ENCODE data around the gene ADGRL3.

The ADGRL3 gene

GRCh38 chr4:61192392-61192791 is 7.7 kb upstream of the ADGRL3 start:
- TF ChIP-seq OSR1 (CRISPR knock-in tag; IDR thresholded peaks at IDR 0.05) (no peak), ZFP30 (CRISPR knock-in tag; IDR thresholded peaks at IDR 0.05) (no peak), ZC3H10 (CRISPR knock-in tag; IDR thresholded peaks at IDR 0.05) (no peak), TOX (CRISPR knock-in tag; IDR thresholded peaks at IDR 0.05; ENCODE audit: borderline replicate concordance) (no peak), CSDC2 (CRISPR knock-in tag; IDR thresholded peaks at IDR 0.05) (no peak), TCF4 (CRISPR knock-in tag; IDR thresholded peaks at IDR 0.05; ENCODE audit: borderline replicate concordance) (no peak), PATZ1 (CRISPR knock-in tag; IDR thresholded peaks at IDR 0.05; ENCODE audit: borderline replicate concordance) (no peak), BACH2 (CRISPR knock-in tag; IDR thresholded peaks at IDR 0.05; ENCODE audit: borderline replicate concordance) (no peak)
- ATAC-seq: no peak

GRCh38 chr4:61193863-61194262 is 6.3 kb upstream of the ADGRL3 start:
- ATAC-seq: no peak
- TF ChIP-seq ZFP30 (CRISPR knock-in tag; IDR thresholded peaks at IDR 0.05) (no peak), ESRRG (CRISPR knock-in tag; IDR thresholded peaks at IDR 0.05) (no peak), ARNTL (CRISPR knock-in tag; IDR thresholded peaks at IDR 0.05; ENCODE audit: borderline replicate concordance, low read depth) (no peak), TSHZ2 (CRISPR knock-in tag; IDR thresholded peaks at IDR 0.05) (no peak), ZNF8 (CRISPR knock-in tag; IDR thresholded peaks at IDR 0.05) (no peak), ZFP3 (CRISPR knock-in tag; IDR thresholded peaks at IDR 0.05) (no peak), ZNF565 (CRISPR knock-in tag; conservative IDR thresholded peaks at IDR 0.05; ENCODE audit: low read depth) (no peak), CSDC2 (CRISPR knock-in tag; IDR thresholded peaks at IDR 0.05) (no peak), GLIS3 (CRISPR knock-in tag; IDR thresholded peaks at IDR 0.05) (no peak), BACH2 (CRISPR knock-in tag; IDR thresholded peaks at IDR 0.05; ENCODE audit: borderline replicate concordance) (no peak), ZNF70 (CRISPR knock-in tag; IDR thresholded peaks at IDR 0.05) (no peak), OSR1 (CRISPR knock-in tag; IDR thresholded peaks at IDR 0.05) (no peak), PPARA (CRISPR knock-in tag; IDR thresholded peaks at IDR 0.05; ENCODE audit: borderline replicate concordance) (no peak), RARB (CRISPR knock-in tag; IDR thresholded peaks at IDR 0.05) (no peak), ISL1 (CRISPR knock-in tag; IDR thresholded peaks at IDR 0.05) (no peak)
- TF ChIP-seq, protein P1, sequence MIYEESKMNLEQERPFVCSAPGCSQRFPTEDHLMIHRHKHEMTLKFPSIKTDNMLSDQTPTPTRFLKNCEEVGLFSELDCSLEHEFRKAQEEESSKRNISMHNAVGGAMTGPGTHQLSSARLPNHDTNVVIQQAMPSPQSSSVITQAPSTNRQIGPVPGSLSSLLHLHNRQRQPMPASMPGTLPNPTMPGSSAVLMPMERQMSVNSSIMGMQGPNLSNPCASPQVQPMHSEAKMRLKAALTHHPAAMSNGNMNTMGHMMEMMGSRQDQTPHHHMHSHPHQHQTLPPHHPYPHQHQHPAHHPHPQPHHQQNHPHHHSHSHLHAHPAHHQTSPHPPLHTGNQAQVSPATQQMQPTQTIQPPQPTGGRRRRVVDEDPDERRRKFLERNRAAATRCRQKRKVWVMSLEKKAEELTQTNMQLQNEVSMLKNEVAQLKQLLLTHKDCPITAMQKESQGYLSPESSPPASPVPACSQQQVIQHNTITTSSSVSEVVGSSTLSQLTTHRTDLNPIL (CRISPR knock-in tag; IDR thresholded peaks at IDR 0.05; ENCODE audit: low read depth): no peak

DNA sequence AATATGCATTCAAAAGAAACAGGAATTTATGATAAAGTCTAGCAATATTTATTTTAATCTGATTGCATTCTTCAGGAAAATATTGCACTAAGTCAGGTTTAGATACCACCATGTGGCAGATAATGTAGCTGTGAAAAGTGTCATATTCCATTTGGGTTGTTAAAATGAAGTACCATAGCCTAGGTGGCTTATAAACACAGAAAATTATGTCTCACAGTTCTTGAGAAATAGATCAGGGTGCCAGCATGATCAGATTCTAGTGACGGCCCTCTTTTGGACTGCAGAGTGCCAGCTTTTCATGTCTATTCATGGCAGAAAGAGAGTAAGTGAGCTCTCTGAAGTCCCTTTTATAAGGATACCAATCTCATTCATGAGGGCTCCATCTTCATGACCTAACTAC is 5.6 kb upstream of the ADGRL3 start:
- TF ChIP-seq PATZ1 (CRISPR knock-in tag; IDR thresholded peaks at IDR 0.05; ENCODE audit: borderline replicate concordance) (no peak), CSDC2 (CRISPR knock-in tag; IDR thresholded peaks at IDR 0.05) (no peak), SNAI2 (CRISPR knock-in tag; IDR thresholded peaks at IDR 0.05) (no peak), ISL1 (CRISPR knock-in tag; IDR thresholded peaks at IDR 0.05) (no peak), ZNF8 (CRISPR knock-in tag; IDR thresholded peaks at IDR 0.05) (no peak), ZFP30 (CRISPR knock-in tag; IDR thresholded peaks at IDR 0.05) (no peak), GLIS3 (CRISPR knock-in tag; IDR thresholded peaks at IDR 0.05) (no peak), RARB (CRISPR knock-in tag; IDR thresholded peaks at IDR 0.05) (no peak), BACH2 (CRISPR knock-in tag; IDR thresholded peaks at IDR 0.05; ENCODE audit: borderline replicate concordance) (no peak), PPARA (CRISPR knock-in tag; IDR thresholded peaks at IDR 0.05; ENCODE audit: borderline replicate concordance) (no peak), TOX (CRISPR knock-in tag; IDR thresholded peaks at IDR 0.05; ENCODE audit: borderline replicate concordance) (no peak), ESRRG (CRISPR knock-in tag; IDR thresholded peaks at IDR 0.05) (no peak), TSHZ2 (CRISPR knock-in tag; IDR thresholded peaks at IDR 0.05) (no peak), ZC3H10 (CRISPR knock-in tag; IDR thresholded peaks at IDR 0.05) (no peak)
- ATAC-seq: no peak
